Skeletal muscle tissue (tissue), 4 donors: ENCODE measurements around the gene NLGN4X. TPM values are rescaled to one million over a fixed set of nuclear protein-coding genes. Genes with fewer than 3 reads are reported as not detected.

Experiments used
- H3K27ac ChIP-seq: one replicate; pipeline ENCODE4 v1.7.0; 2013; ENCODE audit warnings: mild to moderate bottlenecking, low read depth, low read length, inconsistent platforms
- H3K27me3 ChIP-seq, 3 donors: one replicate each; pipeline ENCODE4 v1.7.0; 2013; ENCODE audit warnings: low read length in 3 of 3; ENCODE audit not compliant: control insufficient read depth in 3 of 3, insufficient read depth in 3 of 3
- H3K36me3 ChIP-seq, 3 donors: one replicate each; pipeline ENCODE4 v1.7.0; 2013; ENCODE audit warnings: low read length in 3 of 3; ENCODE audit not compliant: control insufficient read depth in 3 of 3, insufficient read depth in 3 of 3
- H3K4me1 ChIP-seq, 3 donors: one replicate each; pipeline ENCODE4 v1.7.0; 2013; ENCODE audit warnings: low read length in 3 of 3, mild to moderate bottlenecking in 3 of 3; ENCODE audit not compliant: control insufficient read depth in 3 of 3, insufficient read depth in 3 of 3
- H3K4me3 ChIP-seq, 3 donors: one replicate each; pipeline ENCODE4 v1.7.0; 2013; ENCODE audit warnings: low read length in 3 of 3
- H3K9ac ChIP-seq, 3 donors: one replicate each; pipeline ENCODE4 v1.7.0; 2013; ENCODE audit warnings: low read length in 3 of 3, mild to moderate bottlenecking in 3 of 3, moderate library complexity in 2 of 3, low read depth in 1 of 3
- H3K9me3 ChIP-seq, 3 donors: one replicate each; pipeline ENCODE4 v1.7.0; 2013; ENCODE audit warnings: low read length in 3 of 3; ENCODE audit not compliant: control insufficient read depth in 3 of 3
- total RNA-seq: library from RNA; depleted of rRNA; stranded (reverse); fragments of >200 nt; gene quantifications from one replicate; pipeline ENCODE4 v1.2.3, GENCODE V29; 2014
- donor health status: Osteomylitis.

The NLGN4X gene
- total RNA-seq, 1 donor from 2014 or later, result 1.6 TPM

GRCh38 chrX:6163721-6164120, 64.9 kb downstream of the NLGN4X start:
- H3K4me1 ChIP-seq, result no peaks in the 10 kb centered on the region
- no peaks in the 10 kb centered on the region for H3K27me3 ChIP-seq
- no peak overlapping the region for H3K27ac ChIP-seq
- no peak overlapping the region for H3K4me3 ChIP-seq
- no peaks in the 10 kb centered on the region for H3K36me3 ChIP-seq
- no peak overlapping the region for H3K9ac ChIP-seq
- no peaks in the 10 kb centered on the region for H3K9me3 ChIP-seq

- H3K27me3 ChIP-seq, result no peaks in the 10 kb centered on the region
- H3K9me3 ChIP-seq, result no peaks in the 10 kb centered on the region
- no peaks in the 10 kb centered on the region for H3K4me1 ChIP-seq
- no peak overlapping the region for H3K4me3 ChIP-seq
- H3K27ac ChIP-seq, result no peak overlapping the region
- H3K36me3 ChIP-seq, result no peaks in the 10 kb centered on the region
- no peak overlapping the region for H3K9ac ChIP-seq
Observed at GRCh38 chrX:6159468-6159867, 69.2 kb downstream of the NLGN4X start.

GRCh38 chrX:6151971-6152370, 76.7 kb downstream of the NLGN4X start:
- H3K4me3 ChIP-seq, result no peak overlapping the region
- no peaks in the 10 kb centered on the region for H3K27me3 ChIP-seq
- H3K9ac ChIP-seq, result no peak overlapping the region
- no peak overlapping the region for H3K27ac ChIP-seq
- no peaks in the 10 kb centered on the region for H3K9me3 ChIP-seq
- no peaks in the 10 kb centered on the region for H3K4me1 ChIP-seq
- no peaks in the 10 kb centered on the region for H3K36me3 ChIP-seq

- Histone ChIP-seq H3K9ac (no peak overlapping the region), H3K4me3 (no peak overlapping the region), H3K36me3 (no peaks in the 10 kb centered on the region), H3K27ac (no peak overlapping the region), H3K9me3 (no peaks in the 10 kb centered on the region), H3K4me1 (no peaks in the 10 kb centered on the region), H3K27me3 (no peaks in the 10 kb centered on the region)
Observed at GRCh38 chrX:6149060-6149872, 79.4 kb downstream of the NLGN4X start.

- peaks cover 0 to 2% (median 0%) of the 10 kb centered on the region in 3 donors for H3K9me3 ChIP-seq
- H3K4me1 ChIP-seq, result no peaks in the 10 kb centered on the region
- H3K27ac ChIP-seq, result no peak overlapping the region
- H3K27me3 ChIP-seq, result no peaks in the 10 kb centered on the region
- no peak overlapping the region for H3K9ac ChIP-seq
- no peak overlapping the region for H3K4me3 ChIP-seq
- H3K36me3 ChIP-seq, result no peaks in the 10 kb centered on the region
Observed at GRCh38 chrX:6134255-6134654, 94.4 kb downstream of the NLGN4X start.

GRCh38 chrX:6132970-6133369, 95.7 kb downstream of the NLGN4X start:
- no peak overlapping the region for H3K4me3 ChIP-seq

GRCh38 chrX:6131287-6131686, 97.4 kb downstream of the NLGN4X start:
- no peaks in the 10 kb centered on the region for H3K27me3 ChIP-seq
- no peaks in the 10 kb centered on the region for H3K36me3 ChIP-seq
- no peaks in the 10 kb centered on the region for H3K9me3 ChIP-seq
- H3K4me3 ChIP-seq, result no peak overlapping the region
- H3K9ac ChIP-seq, result no peak overlapping the region
- no peaks in the 10 kb centered on the region for H3K4me1 ChIP-seq
- no peak overlapping the region for H3K27ac ChIP-seq

More at GRCh38 chrX:6132970-6133369, 95.7 kb downstream of the NLGN4X start:
- Histone ChIP-seq H3K27ac (no peak overlapping the region), H3K36me3 (no peaks in the 10 kb centered on the region), H3K9me3 (peaks cover 0 to 2% (median 0%) of the 10 kb centered on the region in 3 donors), H3K27me3 (no peaks in the 10 kb centered on the region), H3K9ac (no peak overlapping the region), H3K4me1 (no peaks in the 10 kb centered on the region)

- no peaks in the 10 kb centered on the region for H3K4me1 ChIP-seq
- no peaks in the 10 kb centered on the region for H3K36me3 ChIP-seq
- H3K4me3 ChIP-seq, result no peak overlapping the region
- H3K27ac ChIP-seq, result no peak overlapping the region
- no peak overlapping the region for H3K9ac ChIP-seq
- no peaks in the 10 kb centered on the region for H3K27me3 ChIP-seq
- H3K9me3 ChIP-seq, result no peaks in the 10 kb centered on the region
Observed at GRCh38 chrX:6129195-6129594, 99.5 kb downstream of the NLGN4X start.

- H3K27ac ChIP-seq, result no peak overlapping the region
- no peak overlapping the region for H3K9ac ChIP-seq
- no peaks in the 10 kb centered on the region for H3K4me1 ChIP-seq
- no peaks in the 10 kb centered on the region for H3K9me3 ChIP-seq
- H3K36me3 ChIP-seq, result no peaks in the 10 kb centered on the region
- H3K4me3 ChIP-seq, result no peak overlapping the region
- no peaks in the 10 kb centered on the region for H3K27me3 ChIP-seq
Observed at GRCh38 chrX:6120329-6120728, 108.3 kb downstream of the NLGN4X start.

- Histone ChIP-seq H3K4me3 (no peak overlapping the region), H3K27ac (no peak overlapping the region), H3K9ac (no peak overlapping the region), H3K9me3 (no peaks in the 10 kb centered on the region), H3K27me3 (no peaks in the 10 kb centered on the region), H3K36me3 (no peaks in the 10 kb centered on the region), H3K4me1 (no peaks in the 10 kb centered on the region)
Observed at GRCh38 chrX:6095469-6095868, 133.2 kb downstream of the NLGN4X start.
